Trophoblast cell (in vitro differentiated cells and primary cell): ENCODE measurements around the gene EMILIN1.
"Not testable (repeated sequence)": the region's sequence is repeated elsewhere in the genome, so short reads cannot be mapped to it uniquely, and the experiment has no call there.

Source experiments
- DNase-seq, 2 donors: peaks; one replicate each; pipeline ENCODE4 v3.0.0-alpha.2; 2016
- H2AFZ ChIP-seq: 2 replicates; pipeline ENCODE4 v1.6.1; 2013; ENCODE audit warnings: low read length, moderate library complexity, mild to moderate bottlenecking; ENCODE audit not compliant: insufficient read depth, poor library complexity
- H2AK5ac ChIP-seq: 2 replicates; pipeline ENCODE4 v1.6.1; 2013; ENCODE audit warnings: mild to moderate bottlenecking, low read length
- H2BK120ac ChIP-seq: 2 replicates; pipeline ENCODE4 v1.6.1; 2013; ENCODE audit warnings: low read length, mild to moderate bottlenecking, moderate library complexity; ENCODE audit not compliant: insufficient read depth, poor library complexity
- H2BK12ac ChIP-seq: 2 replicates; pipeline ENCODE4 v1.6.1; 2013; ENCODE audit warnings: mild to moderate bottlenecking, low read length, moderate library complexity
- H2BK5ac ChIP-seq: 2 replicates; pipeline ENCODE4 v1.6.1; 2013; ENCODE audit warnings: low read length, low read depth, moderate library complexity, mild to moderate bottlenecking; ENCODE audit not compliant: poor library complexity
- H3K14ac ChIP-seq: 2 replicates; pipeline ENCODE4 v1.6.1; 2013; ENCODE audit warnings: mild to moderate bottlenecking, low read length
- H3K18ac ChIP-seq: 2 replicates; pipeline ENCODE4 v1.6.1; 2013; ENCODE audit warnings: mild to moderate bottlenecking, low read length
- H3K23ac ChIP-seq: 2 replicates; pipeline ENCODE4 v1.6.1; 2013; ENCODE audit warnings: low read length
- H3K27ac ChIP-seq: 2 replicates; pipeline ENCODE4 v1.5.1; 2013; ENCODE audit warnings: low read depth, mild to moderate bottlenecking, inconsistent platforms, low read length, moderate library complexity
- H3K27me3 ChIP-seq: 2 replicates; pipeline ENCODE4 v1.6.1; 2013; ENCODE audit warnings: inconsistent platforms, mild to moderate bottlenecking, low read length, moderate library complexity; ENCODE audit not compliant: insufficient read depth
- H3K36me3 ChIP-seq, 2 experiments: 1 replicate in 1 of 2; 2 replicates in 1 of 2; pipeline ENCODE4 v1.6.1; 2013; ENCODE audit warnings: low read length in 2 of 2, mild to moderate bottlenecking in 2 of 2, moderate library complexity in 1 of 2; ENCODE audit not compliant: insufficient read depth in 2 of 2, control insufficient read depth in 1 of 2
- H3K4ac ChIP-seq: 2 replicates; pipeline ENCODE4 v1.6.1; 2013; ENCODE audit warnings: low read depth, mild to moderate bottlenecking, low read length, moderate library complexity
- H3K4me1 ChIP-seq, 2 experiments: 1 replicate in 1 of 2; 2 replicates in 1 of 2; pipeline ENCODE4 v1.6.1; 2013; ENCODE audit warnings: low read length in 2 of 2, mild to moderate bottlenecking in 2 of 2, moderate library complexity in 1 of 2; ENCODE audit not compliant: insufficient read depth in 2 of 2, control insufficient read depth in 1 of 2
- H3K4me2 ChIP-seq: 2 replicates; pipeline ENCODE4 v1.6.1; 2013; ENCODE audit warnings: inconsistent platforms, mild to moderate bottlenecking, low read length, moderate library complexity
- H3K4me3 ChIP-seq: 2 replicates; pipeline ENCODE4 v1.5.1; 2013; ENCODE audit warnings: mild to moderate bottlenecking, low read depth, low read length, inconsistent platforms
- H3K79me1 ChIP-seq: one replicate; pipeline ENCODE4 v1.6.1; 2013; ENCODE audit warnings: low read length
- H3K79me2 ChIP-seq: 2 replicates; pipeline ENCODE4 v1.6.1; 2013; ENCODE audit warnings: low read length, mild to moderate bottlenecking; ENCODE audit not compliant: control insufficient read depth, insufficient read depth, poor library complexity
- H3K9ac ChIP-seq: 2 replicates; pipeline ENCODE4 v1.6.1; 2013; ENCODE audit warnings: mild to moderate bottlenecking, low read length
- H3K9me3 ChIP-seq: 2 replicates; pipeline ENCODE4 v1.6.1; 2013; ENCODE audit warnings: low read depth, mild to moderate bottlenecking, control low read depth, inconsistent platforms, low read length; ENCODE audit not compliant: insufficient read depth
- H4K12ac ChIP-seq: 2 replicates; pipeline ENCODE4 v1.6.1; 2013; ENCODE audit warnings: low read depth, mild to moderate bottlenecking, low read length, moderate library complexity
- H4K8ac ChIP-seq: 2 replicates; pipeline ENCODE4 v1.6.1; 2013; ENCODE audit warnings: low read depth, mild to moderate bottlenecking, low read length, moderate library complexity
- H4K91ac ChIP-seq: one replicate; pipeline ENCODE4 v1.6.1; 2013; ENCODE audit warnings: low read depth, mild to moderate bottlenecking, low read length, moderate library complexity
- WGBS: extraction: QIAGEN DNeasy Blood & Tissue Kit; methylation state at CpG from one replicate; pipeline ENCODE4 v1.1.7; 2013; ENCODE audit warnings: missing lambda C conversion rate; ENCODE audit not compliant: insufficient read length, insufficient coverage; ENCODE audit errors: extremely low coverage; 5-methylcytosine and 5-hydroxymethylcytosine counted together

The EMILIN1 gene

DNA sequence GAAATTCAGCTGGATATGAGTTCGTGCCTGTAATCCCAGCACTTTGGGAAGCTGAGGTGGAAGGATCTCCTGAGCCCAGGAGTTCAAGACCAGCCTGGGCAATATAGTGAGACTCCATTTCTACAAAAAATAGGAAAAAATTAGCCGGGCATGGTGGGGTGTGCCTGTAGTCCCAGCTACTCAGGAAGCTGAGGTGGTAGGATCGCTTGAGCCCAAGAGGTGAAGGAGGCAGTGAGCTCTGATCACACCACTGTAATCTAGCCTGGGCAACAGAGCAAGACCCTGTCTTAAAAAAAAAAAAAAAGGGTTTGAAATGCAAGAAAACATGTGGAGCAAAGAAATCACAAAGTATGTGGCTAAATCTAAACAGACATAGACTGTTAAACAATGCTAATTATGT lies 30.7 kb downstream of the EMILIN1 start:
- no peak overlapping the region for H2BK12ac ChIP-seq
- no CpG with 5 or more reads among the region's 3 CpGs for WGBS

DNA sequence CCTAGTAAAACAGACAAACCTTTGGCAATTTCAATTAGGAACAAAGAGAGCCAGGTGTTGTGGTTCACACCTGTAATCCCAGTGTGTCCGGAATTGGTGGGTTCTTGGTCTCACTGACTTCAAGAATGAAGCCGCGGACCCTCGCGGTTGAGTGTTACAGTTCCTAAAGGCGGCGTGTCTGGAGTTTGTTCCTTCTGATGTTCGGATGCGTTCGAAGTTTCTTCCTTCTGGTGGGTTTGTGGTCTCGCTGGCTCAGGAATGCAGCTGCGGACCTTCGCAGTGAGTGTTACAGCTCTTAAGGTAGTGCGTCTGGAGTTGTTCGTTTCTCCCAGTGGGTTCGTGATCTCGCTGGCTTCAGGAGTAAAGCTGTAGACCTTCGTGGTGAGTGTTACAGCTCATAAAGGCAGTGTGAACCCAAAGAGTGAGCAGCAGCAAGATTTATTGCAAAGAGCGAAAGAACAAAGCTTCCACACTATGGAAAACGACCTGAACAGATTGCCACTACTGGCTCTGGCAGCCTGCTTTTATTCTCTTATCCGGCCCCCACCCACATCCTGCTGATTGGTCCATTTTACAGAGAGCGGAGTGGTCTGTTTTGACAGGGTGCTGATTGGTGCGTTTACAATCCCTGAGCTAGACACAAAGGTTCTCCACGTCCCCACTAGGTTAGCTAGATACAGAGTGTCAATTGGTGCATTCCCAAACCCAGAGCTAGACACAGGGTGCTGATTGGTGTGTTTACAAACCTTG lies 32.4 kb downstream of the EMILIN1 start:
- H3K9ac ChIP-seq = not testable (repeated sequence)

More for the DNA sequence above, 30.7 kb downstream of the EMILIN1 start:
- no peak overlapping the region for H3K23ac ChIP-seq
- no peaks in the 10 kb centered on the region for H3K79me1 ChIP-seq
- H2BK120ac ChIP-seq = no peak overlapping the region
- no peak overlapping the region for H3K18ac ChIP-seq
- H3K36me3 ChIP-seq = no peaks in the 10 kb centered on the region
- H4K91ac ChIP-seq = no peak overlapping the region
- no peak for DNase-seq
- H2BK5ac ChIP-seq = no peak overlapping the region
- H2AFZ ChIP-seq = no peak overlapping the region
- no peak overlapping the region for H3K4me3 ChIP-seq
- H3K4me2 ChIP-seq = no peak overlapping the region
- H4K8ac ChIP-seq = no peak overlapping the region
- no peak overlapping the region for H4K12ac ChIP-seq
- H3K27me3 ChIP-seq = no peaks in the 10 kb centered on the region
- no peaks in the 10 kb centered on the region for H3K79me2 ChIP-seq
- no peak overlapping the region for H2AK5ac ChIP-seq
- H3K4me1 ChIP-seq = no peaks in the 10 kb centered on the region
- no peak overlapping the region for H3K4ac ChIP-seq
- no peaks in the 10 kb centered on the region for H3K9me3 ChIP-seq
- H3K27ac ChIP-seq = no peak overlapping the region
- H3K9ac ChIP-seq = no peak overlapping the region
- H3K14ac ChIP-seq = no peak overlapping the region

DNA sequence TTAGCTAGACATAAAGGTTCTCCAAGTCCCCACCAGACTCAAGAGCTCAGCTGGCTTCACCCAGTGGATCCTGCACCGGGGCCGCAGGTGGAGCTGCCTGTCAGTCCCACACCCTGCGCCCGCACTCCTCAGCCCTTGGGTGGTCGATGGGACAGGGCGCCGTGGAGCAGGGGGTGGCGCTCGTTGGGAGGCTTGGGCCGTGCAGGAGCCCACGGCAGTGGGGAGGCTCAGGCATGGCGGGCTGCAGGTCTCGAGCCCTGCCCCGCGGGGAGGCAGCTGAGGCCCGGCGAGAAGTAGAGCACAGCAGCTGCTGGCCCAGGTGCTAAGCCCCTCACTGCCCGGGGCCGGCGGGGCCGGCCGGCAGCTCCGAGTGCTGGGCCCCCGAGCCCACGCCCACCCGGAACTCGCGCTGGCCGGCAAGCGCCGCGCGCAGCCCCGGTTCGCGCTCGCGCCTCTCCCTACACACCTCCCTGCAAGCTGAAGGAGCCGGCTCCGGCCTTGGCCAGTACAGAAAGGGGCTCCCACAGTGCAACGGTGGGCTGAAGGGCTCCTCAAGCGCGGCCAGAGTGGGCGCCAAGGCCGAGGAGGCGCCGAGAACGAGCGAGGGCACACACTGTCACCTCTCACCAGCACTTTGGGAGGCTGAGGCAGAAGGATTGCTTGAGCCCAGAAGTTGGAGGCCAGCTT lies 33.1 kb downstream of the EMILIN1 start:
- H3K36me3 ChIP-seq, H3K4me2 ChIP-seq, H3K9ac ChIP-seq, H4K8ac ChIP-seq, H3K18ac ChIP-seq, H2AFZ ChIP-seq, H3K9me3 ChIP-seq, H3K79me2 ChIP-seq, H3K14ac ChIP-seq, H3K4me1 ChIP-seq, DNase-seq, H2BK120ac ChIP-seq, H3K27ac ChIP-seq, H3K79me1 ChIP-seq, H4K12ac ChIP-seq, H4K91ac ChIP-seq, H2AK5ac ChIP-seq, H3K27me3 ChIP-seq, H2BK12ac ChIP-seq, H2BK5ac ChIP-seq, H3K4ac ChIP-seq, H3K23ac ChIP-seq, H3K4me3 ChIP-seq: not testable (repeated sequence)
- no CpG with 5 or more reads among the region's 49 CpGs for WGBS

More for the DNA sequence above, 32.4 kb downstream of the EMILIN1 start:
- DNase-seq, H3K79me1 ChIP-seq, H3K36me3 ChIP-seq, H4K8ac ChIP-seq, H3K9me3 ChIP-seq, H2BK5ac ChIP-seq, H3K4me3 ChIP-seq, H2AK5ac ChIP-seq, H3K4ac ChIP-seq, H3K4me1 ChIP-seq, H3K79me2 ChIP-seq, H4K12ac ChIP-seq, H3K27me3 ChIP-seq, H2BK12ac ChIP-seq, H3K14ac ChIP-seq, H3K18ac ChIP-seq, H3K27ac ChIP-seq, H2AFZ ChIP-seq, H3K23ac ChIP-seq, H4K91ac ChIP-seq, H3K4me2 ChIP-seq, H2BK120ac ChIP-seq: not testable (repeated sequence)
- WGBS = no CpG with 5 or more reads among the region's 24 CpGs

DNA sequence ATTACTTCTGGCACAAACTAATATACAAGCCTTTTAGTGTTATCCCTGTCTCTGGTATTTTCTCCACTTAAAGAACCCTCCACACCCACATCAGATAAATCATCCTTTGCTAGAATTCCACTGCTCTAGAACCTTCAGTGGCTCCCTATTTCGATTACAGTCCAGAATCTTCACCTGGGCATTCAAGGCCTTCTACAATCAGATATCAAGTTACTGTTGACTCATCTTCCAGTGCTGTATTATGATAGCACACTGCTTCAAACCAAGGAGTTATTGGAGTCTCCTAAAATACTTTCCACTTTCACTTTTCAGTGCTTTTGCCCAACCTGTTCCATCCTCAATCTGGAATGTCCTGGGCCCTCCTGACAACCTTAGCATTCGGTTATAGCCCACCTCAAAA lies 37.1 kb downstream of the EMILIN1 start:
- H4K12ac ChIP-seq = no peak overlapping the region
- peaks cover 4% of the 10 kb centered on the region for H3K9me3 ChIP-seq
- no CpG with 5 or more reads among the region's 2 CpGs for WGBS
- no peaks in the 10 kb centered on the region for H3K79me2 ChIP-seq
- peaks cover 26% of the 10 kb centered on the region for H3K27me3 ChIP-seq
- H2BK5ac ChIP-seq = no peak overlapping the region
- H3K4me3 ChIP-seq = no peak overlapping the region
- no peaks in the 10 kb centered on the region for H3K36me3 ChIP-seq
- DNase-seq = no peak
- H2BK120ac ChIP-seq = no peak overlapping the region
- no peak overlapping the region for H3K14ac ChIP-seq
- no peak overlapping the region for H3K4ac ChIP-seq
- no peak overlapping the region for H2AFZ ChIP-seq
- H2BK12ac ChIP-seq = no peak overlapping the region
- H3K18ac ChIP-seq = no peak overlapping the region
- H3K79me1 ChIP-seq = no peaks in the 10 kb centered on the region
- no peak overlapping the region for H4K8ac ChIP-seq
- H3K23ac ChIP-seq = no peak overlapping the region
- no peak overlapping the region for H3K27ac ChIP-seq
- no peak overlapping the region for H3K9ac ChIP-seq
- no peak overlapping the region for H4K91ac ChIP-seq
- no peak overlapping the region for H3K4me2 ChIP-seq
- H2AK5ac ChIP-seq = no peak overlapping the region
- H3K4me1 ChIP-seq = peaks cover 5 to 8% of the 10 kb centered on the region in 2 experiments
